H9 (cell line): ENCODE measurements around the gene ANKRD42. TPM values are rescaled to one million over a fixed set of nuclear protein-coding genes. Genes with fewer than 3 reads are reported as not detected.

Experiments used
- DNase-seq: peaks from one replicate; pipeline ENCODE4 v3.0.0-alpha.2; 2017
- H2AFZ ChIP-seq: one replicate; pipeline ENCODE4 v1.6.1; 2013; ENCODE audit warnings: mild to moderate bottlenecking, low read length, control low read depth, moderate library complexity
- H2AK5ac ChIP-seq: 2 replicates; pipeline ENCODE4 v1.6.1; 2013; ENCODE audit warnings: low read length, control low read depth, mixed read lengths; ENCODE audit not compliant: insufficient read length
- H2BK120ac ChIP-seq: one replicate; pipeline ENCODE4 v1.6.1; 2013; ENCODE audit warnings: low read depth, mild to moderate bottlenecking, low read length, control low read depth, inconsistent platforms; ENCODE audit not compliant: poor library complexity, severe bottlenecking
- H2BK12ac ChIP-seq: 2 replicates; pipeline ENCODE4 v1.6.1; 2013; ENCODE audit warnings: low read length, control low read depth, mixed read lengths, low read depth; ENCODE audit not compliant: insufficient read length
- H2BK15ac ChIP-seq: 2 replicates; pipeline ENCODE4 v1.6.1; 2013; ENCODE audit warnings: low read depth, low read length, control low read depth
- H2BK20ac ChIP-seq: one replicate; pipeline ENCODE4 v1.6.1; 2013; ENCODE audit warnings: low read depth, mild to moderate bottlenecking, low read length, control low read depth, inconsistent platforms; ENCODE audit not compliant: poor library complexity, severe bottlenecking
- H2BK5ac ChIP-seq: 2 replicates; pipeline ENCODE4 v1.6.1; 2013; ENCODE audit warnings: low read length, control low read depth, mixed read lengths; ENCODE audit not compliant: insufficient read length
- H3K14ac ChIP-seq: 2 replicates; pipeline ENCODE4 v1.6.1; 2013; ENCODE audit warnings: low read length, control low read depth; ENCODE audit not compliant: insufficient read depth
- H3K18ac ChIP-seq: 2 replicates; pipeline ENCODE4 v1.6.1; 2013; ENCODE audit warnings: low read depth, mild to moderate bottlenecking, mixed read lengths, low read length, control low read depth; ENCODE audit not compliant: insufficient read length
- H3K23ac ChIP-seq: 2 replicates; pipeline ENCODE4 v1.6.1; 2013; ENCODE audit warnings: low read length, control low read depth, mixed read lengths, low read depth; ENCODE audit not compliant: insufficient read length
- H3K23me2 ChIP-seq: 2 replicates; pipeline ENCODE4 v1.6.1; 2013; ENCODE audit warnings: low read depth, mild to moderate bottlenecking, mixed read lengths, low read length, control low read depth; ENCODE audit not compliant: insufficient read length, poor library complexity, severe bottlenecking
- H3K27ac ChIP-seq: 2 replicates; pipeline ENCODE4 v1.5.1; 2013; ENCODE audit warnings: low read length, control low read depth, mixed read lengths, low read depth; ENCODE audit not compliant: insufficient read length
- H3K27me3 ChIP-seq: 2 replicates; pipeline ENCODE4 v1.6.1; 2013; ENCODE audit warnings: low read length, control low read depth, inconsistent platforms; ENCODE audit not compliant: insufficient read depth
- H3K4ac ChIP-seq: 2 replicates; pipeline ENCODE4 v1.6.1; 2013; ENCODE audit warnings: low read depth, mild to moderate bottlenecking, control low read depth, inconsistent platforms, low read length, moderate library complexity
- H3K4me1 ChIP-seq: 2 replicates; pipeline ENCODE4 v1.6.1; 2013; ENCODE audit warnings: low read length, control low read depth, inconsistent platforms; ENCODE audit not compliant: insufficient read depth
- H3K4me2 ChIP-seq: 2 replicates; pipeline ENCODE4 v1.6.1; 2013; ENCODE audit warnings: low read length, control low read depth, mixed read lengths; ENCODE audit not compliant: insufficient read length, insufficient read depth
- H3K56ac ChIP-seq: 2 replicates; pipeline ENCODE4 v1.6.1; 2013; ENCODE audit warnings: low read depth, mild to moderate bottlenecking, mixed read lengths, low read length, control low read depth; ENCODE audit not compliant: insufficient read length
- H3K79me1 ChIP-seq: 2 replicates; pipeline ENCODE4 v1.6.1; 2013; ENCODE audit warnings: low read depth, mild to moderate bottlenecking, moderate library complexity, low read length, control low read depth, inconsistent platforms; ENCODE audit not compliant: insufficient read depth, poor library complexity, severe bottlenecking
- H3K79me2 ChIP-seq: 2 replicates; pipeline ENCODE4 v1.6.1; 2013; ENCODE audit warnings: low read length, control low read depth, inconsistent platforms; ENCODE audit not compliant: insufficient read depth
- H3K9ac ChIP-seq: 2 replicates; pipeline ENCODE4 v1.6.1; 2013; ENCODE audit warnings: low read length, control low read depth, mixed read lengths; ENCODE audit not compliant: insufficient read length; ENCODE audit errors: extremely low read depth
- H3K9me3 ChIP-seq: one replicate; pipeline ENCODE4 v1.6.1; 2013; ENCODE audit warnings: low read depth, low read length, inconsistent platforms; ENCODE audit not compliant: control insufficient read depth
- H3T11ph ChIP-seq: one replicate; pipeline ENCODE4 v1.6.1; 2013; ENCODE audit warnings: mild to moderate bottlenecking, low read length, control low read depth, inconsistent platforms
- H4K20me1 ChIP-seq: one replicate; pipeline ENCODE4 v1.6.1; 2013; ENCODE audit not compliant: control insufficient read depth, insufficient read length, insufficient read depth
- H4K5ac ChIP-seq: 2 replicates; pipeline ENCODE4 v1.6.1; 2013; ENCODE audit warnings: low read depth, mild to moderate bottlenecking, mixed read lengths, low read length, control low read depth; ENCODE audit not compliant: insufficient read length
- H4K8ac ChIP-seq: replicated peaks from 2 replicates; pipeline ENCODE4 v1.6.1; 2013; ENCODE audit warnings: low read length, control low read depth, mixed read lengths, low read depth; ENCODE audit not compliant: insufficient read length
- H4K91ac ChIP-seq: 2 replicates; pipeline ENCODE4 v1.6.1; 2013; ENCODE audit warnings: low read depth, mild to moderate bottlenecking, moderate library complexity, mixed read lengths, low read length, control low read depth; ENCODE audit not compliant: insufficient read length
- H3K27ac Mint-ChIP-seq, 3 experiments: 2 replicates in 2 of 3; 3 replicates in 1 of 3; pipeline ENCODE4 v1.8.0; 2020 to 2021; ENCODE audit warnings: mixed read lengths in 3 of 3, mild to moderate bottlenecking in 1 of 3, moderate library complexity in 1 of 3
- H3K27me3 Mint-ChIP-seq: 2 replicates; pipeline ENCODE4 v1.8.0; 2021; ENCODE audit warnings: low read depth, mild to moderate bottlenecking, moderate library complexity, mixed read lengths
- H3K36me3 Mint-ChIP-seq, 3 experiments: 2 replicates in 2 of 3; 3 replicates in 1 of 3; pipeline ENCODE4 v1.8.0; 2020 to 2021; ENCODE audit warnings: low read depth in 3 of 3, mixed read lengths in 3 of 3; ENCODE audit not compliant: insufficient read depth in 1 of 3
- H3K4me1 Mint-ChIP-seq, 2 experiments: 2 replicates each; pipeline ENCODE4 v1.8.0; 2020; ENCODE audit warnings: mixed read lengths in 2 of 2
- H3K4me3 Mint-ChIP-seq, 2 experiments: 2 replicates in 1 of 2; 3 replicates in 1 of 2; pipeline ENCODE4 v1.8.0; 2020 to 2021; ENCODE audit warnings: mild to moderate bottlenecking in 2 of 2, mixed read lengths in 2 of 2, moderate library complexity in 1 of 2
- H3K9me3 Mint-ChIP-seq, 2 experiments: 2 replicates in 1 of 2; 3 replicates in 1 of 2; pipeline ENCODE4 v1.8.0; 2020; ENCODE audit warnings: mild to moderate bottlenecking in 2 of 2, mixed read lengths in 2 of 2, moderate library complexity in 1 of 2
- WGBS: extraction: QIAGEN DNeasy Blood & Tissue Kit; methylation state at CpG from one replicate; pipeline ENCODE4 v1.1.7; 2013; ENCODE audit warnings: missing lambda C conversion rate, low lambda C conversion rate, mixed read lengths; ENCODE audit not compliant: insufficient read length; ENCODE audit errors: extremely low coverage; 5-methylcytosine and 5-hydroxymethylcytosine counted together
- total RNA-seq: library from RNA; stranded (reverse); gene quantifications from 2 replicates; pipeline ENCODE4 v1.2.1, GENCODE V29; 2021
- TF ChIP-seq, protein P1 (sequence below): fragments of 200-600 bp; sonication (generic); conservative IDR thresholded peaks from 3 replicates; pipeline ENCODE4 v1.8.0; 2021; ENCODE audit warnings: antibody characterized with exemption, mild to moderate bottlenecking

Gene ANKRD42
- total RNA-seq, 1 experiment from 2014 or later = 4.9 TPM

DNA sequence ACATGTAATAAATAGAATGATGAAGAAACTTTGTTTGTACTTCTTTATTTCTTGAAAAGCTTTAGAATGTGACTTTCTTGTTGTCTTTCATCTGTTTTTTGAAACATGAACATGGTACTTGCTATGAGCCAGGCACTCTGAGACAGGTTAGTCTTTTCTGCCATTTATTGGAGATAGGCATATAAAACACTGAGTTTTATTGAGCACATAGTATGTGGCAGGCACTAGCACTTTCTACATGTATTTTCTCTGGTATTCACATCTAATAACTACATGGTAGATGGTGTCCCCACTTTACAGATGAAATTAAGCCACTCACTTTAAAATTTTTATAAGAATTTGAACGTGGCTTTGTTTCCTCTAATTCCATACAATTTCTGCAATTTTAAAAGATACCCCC, 7.7 kb upstream of the ANKRD42 start:
- H4K91ac ChIP-seq = no peak overlapping the region
- no peak for DNase-seq
- H3K9ac ChIP-seq = no peak overlapping the region
- H2BK120ac ChIP-seq = no peak overlapping the region
- Mint-ChIP-seq H3K4me1 (no peaks in the 10 kb centered on the region), H3K27me3 (no peaks in the 10 kb centered on the region), H3K36me3 (peaks cover 16 to 61% (median 50%) of the 10 kb centered on the region in 3 experiments; a peak in 6 of 7 replicates), H3K9me3 (no peaks in the 10 kb centered on the region), H3K27ac (no peak overlapping the region), H3K4me3 (no peak overlapping the region)
- no peak overlapping the region for H3K18ac ChIP-seq
- no peak overlapping the region for H3K14ac ChIP-seq
- no peak overlapping the region for H3K23ac ChIP-seq
- no peaks in the 10 kb centered on the region for H3K79me2 ChIP-seq
- no peak overlapping the region for H2AFZ ChIP-seq
- H3K9me3 ChIP-seq = no peaks in the 10 kb centered on the region
- H4K8ac ChIP-seq = no peak overlapping the region
- H3K27me3 ChIP-seq = no peaks in the 10 kb centered on the region
- no peak overlapping the region for H3K56ac ChIP-seq
- H3K27ac ChIP-seq = no peak overlapping the region
- H3K4me1 ChIP-seq = no peaks in the 10 kb centered on the region
- no peak overlapping the region for H3T11ph ChIP-seq
- H4K5ac ChIP-seq = no peak overlapping the region
- no peak overlapping the region for H2BK20ac ChIP-seq
- no peak overlapping the region for H2BK15ac ChIP-seq
- H3K4ac ChIP-seq = no peak overlapping the region
- no peak overlapping the region for H3K4me2 ChIP-seq
- no CpG with 5 or more reads among the region's 1 CpG for WGBS
- no peaks in the 10 kb centered on the region for H3K79me1 ChIP-seq
- H2BK5ac ChIP-seq = no peak overlapping the region
- H3K23me2 ChIP-seq = no peaks in the 10 kb centered on the region
- TF ChIP-seq, protein P1, sequence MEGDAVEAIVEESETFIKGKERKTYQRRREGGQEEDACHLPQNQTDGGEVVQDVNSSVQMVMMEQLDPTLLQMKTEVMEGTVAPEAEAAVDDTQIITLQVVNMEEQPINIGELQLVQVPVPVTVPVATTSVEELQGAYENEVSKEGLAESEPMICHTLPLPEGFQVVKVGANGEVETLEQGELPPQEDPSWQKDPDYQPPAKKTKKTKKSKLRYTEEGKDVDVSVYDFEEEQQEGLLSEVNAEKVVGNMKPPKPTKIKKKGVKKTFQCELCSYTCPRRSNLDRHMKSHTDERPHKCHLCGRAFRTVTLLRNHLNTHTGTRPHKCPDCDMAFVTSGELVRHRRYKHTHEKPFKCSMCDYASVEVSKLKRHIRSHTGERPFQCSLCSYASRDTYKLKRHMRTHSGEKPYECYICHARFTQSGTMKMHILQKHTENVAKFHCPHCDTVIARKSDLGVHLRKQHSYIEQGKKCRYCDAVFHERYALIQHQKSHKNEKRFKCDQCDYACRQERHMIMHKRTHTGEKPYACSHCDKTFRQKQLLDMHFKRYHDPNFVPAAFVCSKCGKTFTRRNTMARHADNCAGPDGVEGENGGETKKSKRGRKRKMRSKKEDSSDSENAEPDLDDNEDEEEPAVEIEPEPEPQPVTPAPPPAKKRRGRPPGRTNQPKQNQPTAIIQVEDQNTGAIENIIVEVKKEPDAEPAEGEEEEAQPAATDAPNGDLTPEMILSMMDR = no peak
- no peak overlapping the region for H2AK5ac ChIP-seq
- H2BK12ac ChIP-seq = no peak overlapping the region
- H4K20me1 ChIP-seq = no peaks in the 10 kb centered on the region
